ENCODE results near the gene CD6.
"Not testable (repeated sequence)": the region's sequence is repeated elsewhere in the genome, so short reads cannot be mapped to it uniquely, and the experiment has no call there.

CD6 gene

GRCh38 chr11:60954421-60954820, 17.1 kb upstream of the CD6 start:
- DNase-seq: no peak

GRCh38 chr11:60955571-60955970, 15.9 kb upstream of the CD6 start:
- no peak for DNase-seq

DNA sequence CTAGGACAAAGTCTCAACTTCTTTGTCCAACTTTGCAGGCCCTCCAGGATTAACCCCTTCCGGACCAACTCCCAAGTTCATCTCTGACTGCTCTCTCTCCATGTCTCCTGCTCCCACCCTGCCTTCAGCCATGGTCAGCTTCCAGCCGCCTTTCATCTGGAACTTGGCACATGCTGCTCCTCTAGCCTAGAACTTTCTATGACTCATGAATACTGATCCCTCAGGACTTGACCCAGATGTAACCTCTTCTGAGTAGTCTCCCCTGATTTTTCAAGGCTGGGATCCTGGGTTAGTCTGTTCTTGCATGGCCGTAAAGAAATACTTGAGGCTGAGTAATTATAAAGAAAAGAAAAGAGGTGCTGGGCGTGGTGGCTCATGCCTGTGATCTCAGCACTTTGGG, 14.3 kb upstream of the CD6 start:
- no peak for DNase-seq

- DNase-seq: no peak
Observed at GRCh38 chr11:60959431-60959830, 12.0 kb upstream of the CD6 start.

GRCh38 chr11:60960405-60960804, 11.1 kb upstream of the CD6 start:
- no peak for DNase-seq

DNA sequence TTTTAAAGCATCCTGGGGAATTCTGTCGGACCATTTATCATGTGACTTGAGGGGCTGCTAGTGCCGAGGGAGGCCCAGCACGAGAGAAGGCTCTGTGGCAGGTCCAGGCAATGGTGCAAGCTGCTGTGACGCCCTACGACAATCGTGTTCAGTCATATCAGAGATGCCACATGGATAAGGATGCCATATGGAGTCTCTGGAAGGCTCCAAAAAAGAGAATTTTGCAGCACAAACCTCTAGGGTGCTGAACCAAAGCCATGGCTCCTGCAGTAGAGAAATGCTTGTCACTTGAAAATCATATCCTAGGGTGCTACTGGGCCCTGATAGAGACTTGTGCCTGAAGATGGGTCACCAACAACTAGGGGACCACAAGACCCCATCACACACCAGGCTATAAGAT, 6.7 kb upstream of the CD6 start:
- DNase-seq: no peak

GRCh38 chr11:60966890-60967289, 4.6 kb upstream of the CD6 start:
- DNase-seq: no peak

- DNase-seq: no peak
Observed at GRCh38 chr11:60968223-60968622, 3.3 kb upstream of the CD6 start.

GRCh38 chr11:60970369-60970774, 1.1 kb upstream of the CD6 start:
- DNase-seq: peak; percentile 26 to 48

- DNase-seq: no peak
Observed at GRCh38 chr11:60970890-60971289, 590 bp upstream of the CD6 start.

GRCh38 chr11:60972182-60973030, 926 bp downstream of the CD6 start:
- no peak for DNase-seq

DNA sequence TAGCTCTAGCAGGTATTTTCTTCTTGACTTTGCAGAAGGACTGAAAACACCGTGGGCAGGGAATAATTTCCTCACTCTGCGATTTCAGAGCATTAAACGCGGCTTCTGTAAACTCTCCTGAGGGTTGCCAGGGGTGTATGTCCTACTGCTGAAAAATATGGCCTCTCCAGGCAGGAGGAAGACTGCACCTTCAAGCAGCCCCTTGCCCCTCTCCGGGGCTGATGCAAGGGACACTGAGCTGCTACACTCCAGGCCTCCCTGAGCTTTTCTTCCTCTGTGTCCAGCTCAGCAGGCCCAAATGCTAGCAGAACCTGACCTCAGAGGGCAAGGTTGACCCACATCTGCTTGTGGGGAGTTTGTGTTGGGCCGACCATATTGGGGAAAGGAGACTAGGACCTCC, 2.2 kb downstream of the CD6 start:
- no peak for DNase-seq

GRCh38 chr11:60974316-60974715, 2.8 kb downstream of the CD6 start:
- DNase-seq: not testable (repeated sequence)

DNA sequence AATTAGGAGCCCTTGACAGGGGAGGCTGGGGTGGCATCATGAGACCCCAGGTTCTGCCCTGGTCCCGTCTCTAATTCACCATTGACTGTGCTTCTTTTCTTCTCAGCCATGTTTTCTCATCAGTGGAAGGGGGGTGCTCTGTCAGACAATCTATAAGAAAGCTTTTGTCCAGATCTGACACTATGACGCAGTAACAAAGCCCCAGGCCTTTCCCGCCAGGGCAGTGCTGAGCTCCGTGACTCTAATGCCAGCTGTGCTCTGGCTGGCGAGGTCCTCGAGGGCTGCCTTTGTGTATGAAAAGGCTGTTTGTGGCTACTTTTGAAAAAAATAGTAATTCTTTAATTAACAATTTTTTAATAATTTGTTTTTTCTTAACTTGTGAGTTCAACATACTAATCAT, 3.2 kb downstream of the CD6 start:
- DNase-seq: no peak

GRCh38 chr11:60977224-60977623, 5.7 kb downstream of the CD6 start:
- DNase-seq: no peak

DNA sequence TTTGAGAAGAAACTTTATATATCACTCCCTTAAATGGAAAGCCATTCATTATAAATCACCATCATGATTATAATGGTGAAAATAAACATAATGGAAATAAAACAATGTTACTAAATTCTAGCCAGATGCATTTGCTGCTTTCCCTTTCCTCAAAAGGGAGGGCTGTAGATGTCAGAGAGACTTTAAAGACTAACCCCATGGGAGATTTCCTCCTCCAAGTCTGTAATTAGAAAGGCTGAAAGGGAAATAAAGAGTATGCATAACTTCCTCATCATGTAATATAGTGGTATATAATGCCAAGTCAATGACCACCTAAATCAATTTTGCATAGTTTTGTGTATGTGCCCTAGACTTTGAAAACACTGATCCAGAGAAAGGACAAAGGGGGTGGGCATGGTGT, 6.4 kb downstream of the CD6 start:
- DNase-seq: no peak

- no peak for DNase-seq
Observed at GRCh38 chr11:60978546-60979380, 7.3 kb downstream of the CD6 start.

DNA sequence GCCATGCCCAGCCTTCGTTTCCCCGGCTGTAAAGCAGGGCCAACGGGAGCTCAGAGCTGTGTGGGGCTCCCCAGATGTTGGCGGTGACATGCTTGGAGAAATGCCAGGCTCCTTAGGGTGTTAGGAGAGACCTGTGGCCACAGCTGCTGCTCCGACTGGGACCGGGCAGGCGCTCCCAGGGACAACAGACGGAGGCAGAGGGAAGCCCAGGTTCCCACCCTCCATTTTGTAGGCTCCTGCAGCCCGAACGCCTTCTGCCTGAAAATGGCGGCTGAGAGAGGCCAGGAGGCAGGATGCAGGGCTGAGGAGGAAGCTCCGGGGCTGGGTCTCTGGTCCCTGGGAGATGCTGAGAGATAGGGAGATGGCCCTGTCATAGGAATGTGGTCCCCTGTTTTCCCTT, 10.0 kb downstream of the CD6 start:
- DNase-seq: no peak

GRCh38 chr11:60982184-60982583, 10.7 kb downstream of the CD6 start:
- no peak for DNase-seq

GRCh38 chr11:60984149-60984548, 12.7 kb downstream of the CD6 start:
- no peak for DNase-seq

- no peak for DNase-seq
Observed at GRCh38 chr11:60984636-60985035, 13.2 kb downstream of the CD6 start.

GRCh38 chr11:60985501-60985900, 14.0 kb downstream of the CD6 start:
- DNase-seq: no peak

GRCh38 chr11:60985991-60986915, 14.8 kb downstream of the CD6 start:
- DNase-seq: no peak
